Memory B cell (primary cell): ENCODE measurements around the gene MAN1C1.

Experiments used
- ATAC-seq: fragments of 150-1000 bp; cut with Tn5 transposase; 2 replicates; pipeline ENCODE4 v1.10.0; 2021; ENCODE audit warnings: low read depth, mild to moderate bottlenecking, moderate library complexity
- DNase-seq, 2 donors: peaks; one replicate each; pipeline ENCODE4 v3.0.0; 2022; ENCODE audit warnings: low spot score in 2 of 2
- H3K27ac Mint-ChIP-seq: one replicate; pipeline ENCODE4 v1.8.0; 2022; ENCODE audit warnings: mild to moderate bottlenecking, moderate library complexity, mixed read lengths
- H3K27me3 Mint-ChIP-seq: one replicate; pipeline ENCODE4 v1.8.0; 2022; ENCODE audit warnings: mixed read lengths
- H3K36me3 Mint-ChIP-seq: one replicate; pipeline ENCODE4 v1.8.0; 2022; ENCODE audit warnings: mild to moderate bottlenecking, mixed read lengths
- H3K4me1 Mint-ChIP-seq: one replicate; pipeline ENCODE4 v1.8.0; 2022; ENCODE audit warnings: mixed read lengths
- H3K4me3 Mint-ChIP-seq: one replicate; pipeline ENCODE4 v1.8.0; 2022; ENCODE audit warnings: mild to moderate bottlenecking, moderate library complexity, mixed read lengths
- H3K9me3 Mint-ChIP-seq: one replicate; pipeline ENCODE4 v1.8.0; 2022; ENCODE audit warnings: mixed read lengths

MAN1C1 gene

DNA sequence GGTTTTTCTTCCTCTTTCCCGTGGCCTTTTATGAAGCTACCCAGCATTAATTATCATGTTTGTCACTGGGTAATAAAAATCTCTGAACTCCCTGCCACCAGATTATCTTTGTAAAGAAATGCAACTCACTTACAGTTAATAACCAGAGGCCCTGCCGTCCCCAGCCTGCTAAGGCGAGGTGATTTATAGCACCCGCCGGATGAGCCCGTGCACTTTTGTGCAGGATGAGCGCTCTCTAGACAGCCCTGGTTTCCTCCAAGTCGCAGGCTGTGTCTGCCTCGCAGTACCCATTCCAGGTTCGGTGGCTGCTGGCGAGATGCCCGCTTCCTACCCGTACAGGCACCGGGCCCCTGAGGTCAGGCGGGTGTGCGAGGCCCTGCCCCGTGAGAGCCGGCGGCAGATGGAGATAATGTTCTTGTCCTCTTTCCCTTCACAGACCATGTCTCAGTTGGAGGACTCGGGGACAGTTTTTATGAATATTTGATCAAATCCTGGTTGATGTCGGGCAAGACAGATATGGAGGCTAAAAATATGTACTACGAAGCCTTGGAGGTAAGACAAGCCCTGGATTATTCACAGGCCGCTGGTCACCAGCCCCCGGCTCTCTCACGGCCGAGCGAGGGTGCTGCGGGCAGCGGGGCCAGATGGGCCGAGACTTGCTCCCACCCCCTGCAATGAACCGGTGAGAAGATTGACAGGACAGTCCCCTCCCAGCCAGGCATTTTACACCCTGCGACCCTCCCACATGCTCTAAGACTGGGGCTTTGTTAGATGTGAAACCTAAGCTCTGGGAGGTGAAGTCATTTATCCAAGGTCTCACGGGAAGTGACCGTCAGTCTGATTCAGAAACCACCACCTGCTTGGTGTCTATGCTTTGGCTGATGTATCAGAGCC lies 154.9 kb downstream of the MAN1C1 start:
- Mint-ChIP-seq H3K36me3 (no peaks in the 10 kb centered on the region), H3K27ac (no peak overlapping the region), H3K4me3 (peak overlapping the region; percentile 7), H3K27me3 (peaks cover 34% of the 10 kb centered on the region), H3K9me3 (no peaks in the 10 kb centered on the region), H3K4me1 (peaks cover 30% of the 10 kb centered on the region)
- no peak for DNase-seq
- ATAC-seq: peak; percentile 23

DNA sequence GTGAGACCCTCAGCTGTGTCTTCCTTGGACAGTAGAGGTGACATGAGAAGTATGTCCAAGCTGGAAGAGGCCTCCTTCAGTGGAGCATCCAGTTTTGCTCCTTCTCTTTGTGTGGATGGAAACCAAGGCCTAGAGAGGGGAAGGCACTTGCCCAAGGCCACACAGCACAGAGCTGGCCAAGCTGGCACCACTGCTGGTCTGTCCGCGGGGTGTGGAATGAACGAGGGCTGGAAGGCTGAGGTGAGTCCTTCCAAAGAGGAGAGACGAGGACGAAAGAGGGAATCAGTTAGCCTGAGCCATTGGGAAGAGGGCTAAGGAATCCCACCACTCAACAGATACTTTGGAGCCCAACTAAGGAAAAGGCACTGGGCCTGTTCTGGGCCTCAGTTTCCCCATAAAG lies 155.6 kb downstream of the MAN1C1 start:
- Mint-ChIP-seq H3K27me3 (peaks cover 34% of the 10 kb centered on the region), H3K27ac (no peak overlapping the region), H3K4me3 (no peak overlapping the region), H3K36me3 (no peaks in the 10 kb centered on the region), H3K4me1 (peaks cover 30% of the 10 kb centered on the region), H3K9me3 (no peaks in the 10 kb centered on the region)
- ATAC-seq: no peak
- DNase-seq: no peak

DNA sequence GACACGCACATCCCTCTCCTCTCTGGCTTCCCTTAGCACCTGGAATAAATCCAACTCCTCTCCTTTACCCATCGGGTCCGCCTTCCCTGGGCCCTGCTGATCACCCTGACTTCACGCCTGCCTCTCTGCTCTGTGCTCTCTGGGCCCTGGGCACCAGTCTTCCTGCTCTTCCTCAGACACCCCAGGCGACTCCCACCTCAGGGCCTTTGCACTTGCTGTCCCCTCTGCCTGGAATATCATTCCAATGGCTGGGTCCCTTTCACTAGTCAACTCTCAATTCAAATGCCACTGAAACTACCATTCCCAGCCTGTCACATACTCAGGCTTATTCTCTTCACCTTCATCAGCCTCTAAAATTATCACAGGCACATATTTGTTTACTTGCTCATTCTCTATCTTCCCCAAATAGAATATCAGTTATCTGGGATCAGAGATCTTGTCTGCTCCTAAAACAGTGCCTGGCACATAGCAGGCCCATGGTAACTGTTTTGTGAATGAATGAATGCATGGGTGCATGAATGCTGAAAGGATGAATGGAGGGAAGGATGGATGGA lies 156.2 kb downstream of the MAN1C1 start:
- Mint-ChIP-seq H3K4me1 (peaks cover 31% of the 10 kb centered on the region), H3K4me3 (no peak overlapping the region), H3K27ac (no peak overlapping the region), H3K9me3 (no peaks in the 10 kb centered on the region), H3K27me3 (peaks cover 29% of the 10 kb centered on the region), H3K36me3 (no peaks in the 10 kb centered on the region)
- ATAC-seq (no peak), DNase-seq (no peak)

DNA sequence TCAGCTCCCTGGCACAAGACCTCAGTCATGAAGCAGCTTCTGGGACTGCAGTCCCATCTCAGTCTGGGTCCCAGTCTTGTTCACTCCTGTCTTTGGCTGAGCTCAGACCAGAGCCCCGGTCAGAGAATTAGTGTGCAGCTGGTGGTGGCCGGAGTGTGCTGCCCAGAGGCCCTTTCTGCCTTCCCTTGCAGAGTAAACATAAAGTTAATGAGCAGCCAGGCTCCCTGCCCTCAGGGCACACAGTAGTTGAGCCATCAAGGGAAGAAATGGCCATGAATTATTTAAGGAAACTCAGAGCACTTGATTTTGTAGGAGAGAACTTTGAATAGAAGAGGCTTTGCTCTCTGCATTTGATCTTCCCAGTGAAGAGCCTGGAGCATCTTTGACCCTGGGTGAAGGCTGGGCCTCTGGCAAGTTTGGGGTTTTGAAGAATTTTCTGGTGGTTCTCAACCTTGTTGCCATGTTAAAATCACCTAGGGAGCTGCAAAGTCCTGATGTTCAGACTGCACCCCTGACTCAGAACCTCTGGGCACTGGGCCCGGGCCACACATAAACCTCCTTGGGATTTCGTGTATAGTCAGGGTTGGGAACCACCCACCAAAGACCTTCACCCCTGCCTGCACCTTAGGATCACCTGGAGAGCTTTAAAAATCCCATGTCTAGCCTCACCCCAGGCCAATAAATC lies 157.0 kb downstream of the MAN1C1 start:
- DNase-seq: no peak
- Mint-ChIP-seq H3K4me3 (no peak overlapping the region), H3K27ac (no peak overlapping the region), H3K36me3 (no peaks in the 10 kb centered on the region), H3K9me3 (no peaks in the 10 kb centered on the region), H3K27me3 (peaks cover 25% of the 10 kb centered on the region), H3K4me1 (peaks cover 39% of the 10 kb centered on the region)
- no peak for ATAC-seq

DNA sequence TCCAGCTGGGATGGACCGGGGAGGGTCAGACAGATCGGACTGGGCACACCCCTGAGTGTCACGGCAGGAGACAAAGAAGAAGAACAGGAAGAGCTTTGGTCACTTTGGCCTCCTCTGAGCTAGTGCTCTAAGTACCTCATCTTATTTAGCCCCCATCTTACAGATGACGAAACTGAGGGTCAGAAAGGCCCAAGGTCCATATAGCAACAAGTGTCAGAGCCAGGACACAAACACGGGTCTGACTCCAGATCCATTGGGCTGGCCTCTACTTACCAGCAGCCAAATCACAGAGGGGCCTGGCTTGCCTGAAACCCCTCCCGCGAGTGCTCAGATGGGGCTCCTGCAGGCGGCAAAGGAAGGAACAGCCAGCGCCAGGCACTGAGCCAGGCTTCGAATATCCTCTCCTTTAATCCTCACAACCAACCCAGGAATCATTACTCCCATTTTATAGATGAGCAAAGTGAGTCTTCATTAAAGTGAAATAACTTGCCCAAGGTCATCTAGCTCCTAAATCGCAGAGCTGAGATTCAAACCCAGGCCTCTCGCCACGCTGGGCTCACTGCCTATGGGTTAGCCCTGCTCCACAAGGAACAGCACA lies 157.7 kb downstream of the MAN1C1 start:
- DNase-seq: no peak
- Mint-ChIP-seq H3K27ac (no peak overlapping the region), H3K4me3 (no peak overlapping the region), H3K27me3 (peaks cover 18% of the 10 kb centered on the region), H3K9me3 (no peaks in the 10 kb centered on the region), H3K4me1 (peaks cover 37% of the 10 kb centered on the region), H3K36me3 (no peaks in the 10 kb centered on the region)
- ATAC-seq: no peak

DNA sequence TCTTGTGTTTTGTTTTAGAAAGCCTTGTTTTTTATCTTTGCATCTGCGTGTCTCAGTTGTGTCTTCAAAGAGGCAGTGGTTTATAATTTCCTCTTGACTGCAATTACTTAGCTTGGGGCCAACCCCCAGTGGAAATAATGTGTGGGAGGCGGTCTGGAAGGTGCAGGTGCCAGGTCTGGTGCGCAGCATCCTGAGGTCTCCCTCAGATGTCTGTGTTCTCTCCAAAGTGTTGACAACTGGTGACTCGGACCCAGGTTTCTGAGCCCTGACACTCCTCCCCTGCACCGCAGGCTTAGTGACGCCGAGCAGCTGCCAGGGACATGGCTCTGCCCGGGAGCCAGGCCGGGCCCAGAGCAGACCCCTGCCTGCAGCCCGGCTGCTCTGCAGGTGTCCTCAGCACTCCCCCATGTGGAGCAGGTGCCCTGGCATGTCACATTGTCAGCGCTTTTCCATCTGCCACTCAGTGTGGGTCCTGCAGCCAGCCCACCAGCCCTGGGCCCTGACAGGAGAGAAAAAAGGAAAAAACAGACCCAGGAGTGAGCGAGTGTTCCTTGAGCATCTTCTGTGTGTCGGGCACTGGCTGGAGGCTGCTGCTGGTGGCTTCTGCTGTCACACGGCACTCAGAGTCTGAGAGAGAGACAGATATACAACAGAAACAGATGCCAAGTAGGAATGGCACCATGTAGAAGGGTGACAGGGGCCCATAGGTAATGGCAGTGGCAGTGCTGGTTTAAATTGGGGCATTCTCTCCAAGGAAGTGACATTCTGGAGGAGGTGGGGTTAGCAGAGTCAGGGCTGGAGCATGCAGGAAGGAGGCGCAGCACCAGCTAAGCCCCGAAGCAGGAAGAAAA lies 158.6 kb downstream of the MAN1C1 start:
- no peak for DNase-seq
- Mint-ChIP-seq H3K36me3 (no peaks in the 10 kb centered on the region), H3K27me3 (peaks cover 14% of the 10 kb centered on the region), H3K4me3 (peak overlapping the region; percentile 3), H3K27ac (no peak overlapping the region), H3K4me1 (peaks cover 37% of the 10 kb centered on the region), H3K9me3 (no peaks in the 10 kb centered on the region)
- ATAC-seq: peak; percentile 74

DNA sequence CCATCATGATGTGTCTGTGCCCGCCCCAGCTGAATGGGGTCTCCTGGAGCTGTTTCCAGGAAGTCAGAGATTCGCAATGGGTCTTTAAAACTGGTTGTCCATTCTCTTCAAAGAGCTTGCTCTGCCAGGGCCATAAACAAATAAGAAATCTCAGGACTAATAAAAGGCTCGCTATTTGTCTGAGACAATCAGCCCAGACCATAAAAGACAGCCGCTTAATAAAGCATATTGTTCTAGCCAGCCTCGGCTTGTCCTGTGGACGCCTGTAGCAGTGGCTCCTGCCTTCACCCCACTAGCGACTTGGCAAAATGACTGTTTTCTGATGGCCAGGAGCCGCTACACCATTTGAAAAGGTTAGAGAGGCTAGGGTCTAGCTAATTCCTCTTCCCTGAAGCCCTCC lies 162.8 kb downstream of the MAN1C1 start:
- H3K4me1 Mint-ChIP-seq: peaks cover 23% of the 10 kb centered on the region
- no peak for DNase-seq
- no peak for ATAC-seq
- no peaks in the 10 kb centered on the region for H3K9me3 Mint-ChIP-seq
- H3K27ac Mint-ChIP-seq: no peak overlapping the region
- H3K36me3 Mint-ChIP-seq: no peaks in the 10 kb centered on the region
- H3K4me3 Mint-ChIP-seq: no peak overlapping the region
- H3K27me3 Mint-ChIP-seq: no peaks in the 10 kb centered on the region

DNA sequence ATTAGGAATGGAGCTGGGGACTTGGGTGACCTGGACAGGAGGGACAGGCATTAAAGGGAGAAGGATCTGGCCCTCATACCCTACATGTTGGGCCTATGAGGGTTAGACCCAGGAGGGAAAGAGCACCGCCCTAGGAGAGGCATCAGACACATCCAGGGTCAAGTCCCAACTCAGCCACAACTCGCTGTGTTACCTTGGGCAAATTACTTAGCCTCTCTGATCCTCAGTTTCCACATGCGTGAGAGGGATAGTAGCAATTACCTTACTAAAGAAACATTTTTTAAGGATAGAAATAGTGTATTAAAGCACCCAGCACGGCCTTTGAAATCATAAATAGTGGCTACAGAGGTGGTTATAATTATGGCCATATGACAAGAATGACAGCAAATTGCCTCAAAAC lies 163.3 kb downstream of the MAN1C1 start:
- Mint-ChIP-seq H3K4me1 (peaks cover 18% of the 10 kb centered on the region), H3K9me3 (no peaks in the 10 kb centered on the region), H3K27ac (no peak overlapping the region), H3K27me3 (no peaks in the 10 kb centered on the region), H3K4me3 (no peak overlapping the region), H3K36me3 (no peaks in the 10 kb centered on the region)
- ATAC-seq (no peak), DNase-seq (no peak)

DNA sequence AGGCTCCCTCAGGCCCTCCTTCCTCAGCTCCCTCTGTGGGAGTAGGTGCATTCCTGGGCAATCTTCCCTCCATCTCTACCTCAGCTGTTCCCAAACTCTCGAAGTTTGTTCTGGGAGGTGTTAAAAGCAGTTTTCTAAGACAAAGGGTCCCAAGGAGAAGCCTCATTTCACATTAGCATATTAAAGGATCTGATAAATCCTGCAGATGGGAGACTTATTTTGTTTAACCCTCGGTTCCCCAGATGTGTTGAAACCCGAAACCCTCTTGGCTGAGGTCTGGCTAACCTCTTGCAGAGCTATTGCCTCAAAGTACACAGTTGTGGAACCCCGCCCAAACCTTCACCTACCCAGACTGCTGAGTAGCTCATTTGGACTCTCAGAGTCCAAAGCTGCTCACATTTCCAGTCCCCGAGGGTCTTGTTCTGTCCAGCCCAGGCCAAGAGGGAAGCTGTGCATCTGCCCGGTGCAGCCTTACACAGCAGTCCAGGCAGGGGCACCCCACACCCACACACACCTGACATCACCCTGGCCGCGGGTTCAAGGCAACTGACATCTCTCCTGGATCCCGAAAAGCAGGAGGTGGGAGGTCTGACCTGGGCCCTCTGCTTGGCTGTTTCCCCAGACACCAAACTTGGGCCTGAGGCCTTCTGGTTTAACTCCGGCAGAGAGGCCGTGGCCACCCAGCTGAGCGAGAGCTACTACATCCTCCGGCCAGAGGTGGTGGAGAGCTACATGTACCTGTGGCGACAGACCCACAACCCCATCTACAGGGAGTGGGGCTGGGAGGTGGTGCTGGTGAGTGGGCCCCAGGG lies 163.9 kb downstream of the MAN1C1 start:
- Mint-ChIP-seq H3K4me1 (peaks cover 12% of the 10 kb centered on the region), H3K27me3 (no peaks in the 10 kb centered on the region), H3K36me3 (no peaks in the 10 kb centered on the region), H3K27ac (no peak overlapping the region), H3K4me3 (no peak overlapping the region), H3K9me3 (no peaks in the 10 kb centered on the region)
- ATAC-seq: no peak
- DNase-seq: no peak

DNA sequence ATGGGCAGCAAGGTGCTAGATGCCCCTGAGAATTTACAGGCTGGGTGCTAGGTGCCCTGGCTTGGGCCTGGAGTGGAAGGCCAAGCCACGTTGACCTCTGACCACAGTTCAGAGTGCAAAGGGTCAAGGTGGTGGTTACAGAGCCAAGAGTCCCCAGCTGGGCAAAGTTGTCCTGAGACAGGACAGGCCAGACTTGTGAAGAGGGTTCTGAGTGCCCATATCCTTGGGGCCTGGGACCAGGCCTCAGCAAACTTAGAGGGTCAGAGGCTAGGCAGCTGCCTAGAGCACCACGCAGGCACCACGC lies 164.5 kb downstream of the MAN1C1 start:
- H3K9me3 Mint-ChIP-seq: no peaks in the 10 kb centered on the region
- DNase-seq: no peak
- ATAC-seq: no peak
- no peaks in the 10 kb centered on the region for H3K27me3 Mint-ChIP-seq
- no peak overlapping the region for H3K4me3 Mint-ChIP-seq
- H3K36me3 Mint-ChIP-seq: no peaks in the 10 kb centered on the region
- H3K27ac Mint-ChIP-seq: no peak overlapping the region
- H3K4me1 Mint-ChIP-seq: peaks cover 11% of the 10 kb centered on the region

DNA sequence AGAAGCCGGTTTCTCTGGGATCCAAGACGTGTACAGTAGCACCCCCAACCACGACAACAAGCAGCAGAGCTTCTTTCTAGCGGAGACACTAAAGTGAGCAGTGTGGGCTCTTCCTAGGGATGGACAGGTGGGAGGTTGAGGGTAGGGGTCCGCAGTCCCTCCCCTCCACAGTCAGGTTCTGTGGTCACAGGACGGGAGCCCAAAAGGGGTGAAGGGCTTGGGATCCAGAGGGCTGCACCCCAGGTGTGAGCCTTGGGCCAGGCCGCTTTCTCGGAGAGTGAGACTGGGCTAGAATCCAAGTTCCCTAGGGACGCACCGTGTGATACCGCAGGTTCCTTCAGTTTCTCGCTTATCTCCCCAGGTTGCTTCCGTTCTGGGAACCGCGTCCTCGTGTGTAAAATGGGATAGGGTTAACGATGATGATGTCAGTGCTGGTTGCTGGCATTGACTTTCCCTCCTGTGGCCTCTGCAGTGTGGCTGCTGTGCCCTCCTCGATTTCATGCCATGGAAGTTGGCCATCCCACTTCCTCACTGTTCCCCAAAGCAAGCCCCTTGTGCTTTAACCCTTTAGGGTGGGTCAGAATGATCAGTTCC lies 166.1 kb downstream of the MAN1C1 start:
- no peak overlapping the region for H3K4me3 Mint-ChIP-seq
- peaks cover 11% of the 10 kb centered on the region for H3K4me1 Mint-ChIP-seq
- H3K36me3 Mint-ChIP-seq: no peaks in the 10 kb centered on the region
- H3K27me3 Mint-ChIP-seq: no peaks in the 10 kb centered on the region
- H3K27ac Mint-ChIP-seq: no peak overlapping the region
- ATAC-seq: no peak
- H3K9me3 Mint-ChIP-seq: no peaks in the 10 kb centered on the region
- DNase-seq: no peak

DNA sequence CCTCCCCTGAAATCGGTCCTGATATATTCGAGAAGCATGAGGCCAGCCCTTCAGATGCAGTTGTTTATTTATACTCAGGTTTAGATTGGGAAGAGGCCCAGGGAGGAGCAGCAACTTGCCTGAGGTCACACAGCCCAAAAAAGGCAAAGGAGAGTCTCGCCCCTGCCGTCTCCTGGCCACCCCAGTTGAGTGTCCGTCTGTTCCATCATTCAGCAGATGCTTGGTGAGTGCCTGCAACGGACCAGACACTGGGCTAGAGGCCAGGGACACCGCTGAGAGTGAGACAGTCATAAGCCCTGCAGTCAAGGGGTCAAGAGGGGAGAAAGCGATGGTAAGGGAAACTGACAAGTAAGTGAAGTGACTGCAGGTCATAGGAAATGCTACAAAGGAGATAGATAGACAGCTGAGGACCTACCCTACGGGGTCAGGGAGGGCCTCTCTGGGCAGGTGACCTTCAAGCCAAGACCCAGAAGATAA lies 168.0 kb downstream of the MAN1C1 start:
- H3K27ac Mint-ChIP-seq: no peak overlapping the region
- H3K27me3 Mint-ChIP-seq: no peaks in the 10 kb centered on the region
- no peak for ATAC-seq
- DNase-seq: no peak
- H3K36me3 Mint-ChIP-seq: no peaks in the 10 kb centered on the region
- H3K4me1 Mint-ChIP-seq: no peaks in the 10 kb centered on the region
- H3K9me3 Mint-ChIP-seq: no peaks in the 10 kb centered on the region
- no peak overlapping the region for H3K4me3 Mint-ChIP-seq
